Muscle of arm (tissue), 12 donors: ENCODE measurements around the gene ZSCAN5B. TPM values are rescaled to one million over a fixed set of nuclear protein-coding genes. Genes with fewer than 3 reads are reported as not detected.
"Not testable (repeated sequence)": the region's sequence is repeated elsewhere in the genome, so short reads cannot be mapped to it uniquely, and the experiment has no call there.

Experiments used
- DNase-seq: peaks from one replicate; pipeline ENCODE4 v3.0.0-alpha.2; 2013
- polyA plus RNA-seq, 12 donors: library from polyadenylated mRNA; unstranded; fragments of 120-200 nt; gene quantifications; one replicate each; pipeline ENCODE4 v1.2.1, GENCODE V29; 2013; ENCODE audit not compliant: insufficient read length in 12 of 12

The ZSCAN5B gene
- polyA plus RNA-seq, 12 donors: 0.13 to 0.27 (median 0.23) TPM; not detected in 9

GRCh38 chr19:56176881-56177280 is 20.7 kb downstream of the ZSCAN5B start:
- DNase-seq: no peak

GRCh38 chr19:56176310-56176709 is 21.3 kb downstream of the ZSCAN5B start:
- DNase-seq: not testable (repeated sequence)

- DNase-seq: not testable (repeated sequence)
Observed at GRCh38 chr19:56175861-56176307, 21.7 kb downstream of the ZSCAN5B start, which contains the start of gene GALP. TSS of gene GALP (plus strand) at chr19:56176008. CDS start at chr19:56177109, 1,101 bp downstream.

- DNase-seq: no peak
Observed at GRCh38 chr19:56174550-56174949, 23.0 kb downstream of the ZSCAN5B start.

- DNase-seq: no peak
Observed at GRCh38 chr19:56174086-56174485, 23.5 kb downstream of the ZSCAN5B start.

GRCh38 chr19:56170261-56170660 is 27.3 kb downstream of the ZSCAN5B start:
- DNase-seq: no peak

GRCh38 chr19:56167064-56167578 is 30.5 kb downstream of the ZSCAN5B start:
- DNase-seq: no peak

- DNase-seq: no peak
Observed at GRCh38 chr19:56163097-56163496, 34.5 kb downstream of the ZSCAN5B start.

- DNase-seq: no peak
Observed at GRCh38 chr19:56162258-56162657, 35.3 kb downstream of the ZSCAN5B start.

- DNase-seq: no peak
Observed at GRCh38 chr19:56161534-56161933, 36.0 kb downstream of the ZSCAN5B start.

GRCh38 chr19:56159622-56160271 is 37.8 kb downstream of the ZSCAN5B start:
- DNase-seq: no peak

- no peak for DNase-seq
Observed at GRCh38 chr19:56159009-56159559, 38.5 kb downstream of the ZSCAN5B start.

GRCh38 chr19:56158170-56158757 is 39.3 kb downstream of the ZSCAN5B start:
- no peak for DNase-seq

- no peak for DNase-seq
Observed at GRCh38 chr19:56156768-56157167, 40.8 kb downstream of the ZSCAN5B start.

- DNase-seq: no peak
Observed at GRCh38 chr19:56155124-56155687, 42.4 kb downstream of the ZSCAN5B start.

GRCh38 chr19:56153507-56153906 is 44.1 kb downstream of the ZSCAN5B start:
- no peak for DNase-seq

- DNase-seq: no peak
Observed at GRCh38 chr19:56152644-56153043, 44.9 kb downstream of the ZSCAN5B start.

- DNase-seq: no peak
Observed at GRCh38 chr19:56150358-56150757, 47.2 kb downstream of the ZSCAN5B start.

GRCh38 chr19:56149656-56150038 is 47.9 kb downstream of the ZSCAN5B start:
- DNase-seq: no peak

GRCh38 chr19:56148955-56149655 is 48.5 kb downstream of the ZSCAN5B start:
- DNase-seq: not testable (repeated sequence)

GRCh38 chr19:56148096-56148495 is 49.5 kb downstream of the ZSCAN5B start:
- DNase-seq: no peak

GRCh38 chr19:56147307-56147706 is 50.3 kb downstream of the ZSCAN5B start:
- no peak for DNase-seq
